ENCODE data around the gene PRDM16.

Gene PRDM16

DNA sequence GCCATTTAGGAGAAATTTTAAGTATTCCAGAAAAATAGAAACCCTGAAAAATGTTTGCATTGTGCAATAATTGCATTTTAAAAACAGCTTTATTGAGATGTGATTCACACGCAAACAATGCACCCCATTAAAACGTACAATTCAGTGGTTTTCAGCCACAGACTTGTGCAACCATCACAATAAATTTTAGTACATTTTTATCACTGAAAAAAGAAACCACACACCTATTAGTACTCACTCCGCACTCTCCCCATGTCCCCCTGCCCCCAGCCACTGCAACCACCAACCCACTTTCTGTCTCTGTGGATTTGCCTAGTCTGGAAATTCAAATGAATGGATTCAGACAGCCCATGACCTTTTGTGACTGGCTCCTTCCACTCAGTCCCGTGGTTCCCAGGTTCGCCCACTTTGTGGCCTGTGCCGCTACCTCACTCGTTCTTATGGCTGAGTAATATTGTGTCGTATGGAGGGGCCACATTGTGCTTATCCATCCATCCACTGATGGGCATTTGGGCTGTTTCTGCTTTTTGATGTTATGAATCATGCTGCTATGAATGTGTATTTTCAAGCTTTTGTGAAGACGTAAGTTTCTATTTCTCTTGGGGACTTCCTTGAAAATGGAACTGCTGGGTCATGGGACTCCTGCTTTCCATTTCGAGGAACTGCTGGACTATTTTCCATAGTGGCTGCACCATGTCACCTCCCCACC lies 237.7 kb downstream of the PRDM16 start:
- DNase-seq (ENCODE audit: low read depth): no peak

DNA sequence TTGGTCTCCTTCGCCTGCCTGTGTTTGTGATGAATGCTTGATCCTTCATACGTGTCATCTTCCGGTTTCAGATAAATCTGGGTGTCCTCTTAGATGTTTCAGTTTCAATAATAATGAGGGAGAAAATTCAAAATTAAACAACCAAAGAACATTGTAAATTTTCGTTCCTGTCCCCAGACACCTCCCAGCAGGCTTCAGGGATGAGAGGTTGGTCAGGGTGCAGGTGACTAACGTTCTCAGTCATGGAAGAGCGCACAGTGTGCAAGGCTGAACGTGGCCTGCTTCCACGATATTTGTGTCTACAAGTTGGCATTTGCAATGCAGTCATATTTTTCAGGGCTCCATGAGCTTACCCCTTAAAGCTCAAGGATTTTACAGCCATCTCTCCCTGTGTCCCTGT lies 238.4 kb downstream of the PRDM16 start:
- DNase-seq (ENCODE audit: low read depth): no peak

DNA sequence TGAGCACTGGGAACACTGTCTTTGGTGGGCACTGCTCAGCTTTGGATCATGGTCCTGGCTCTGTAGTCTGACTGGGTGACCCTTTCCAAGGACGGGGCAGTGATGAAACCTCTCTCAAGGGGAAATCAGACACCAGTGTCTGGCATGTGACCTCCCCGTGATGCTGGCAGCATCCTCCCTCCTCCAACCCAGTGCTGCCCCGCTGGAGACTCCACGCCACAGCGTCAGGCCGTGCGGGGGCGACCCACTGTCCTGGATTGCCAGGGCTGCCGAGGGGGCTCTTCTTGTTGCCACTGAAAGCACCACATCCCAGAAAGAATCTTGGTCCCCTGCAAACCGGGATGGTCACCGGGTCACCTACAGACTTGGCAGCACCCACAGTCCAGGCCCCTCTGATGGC lies 239.1 kb downstream of the PRDM16 start:
- no peak for DNase-seq (ENCODE audit: low read depth)

- DNase-seq (ENCODE audit: low read depth): no peak
Measured at GRCh38 chr1:3310718-3311400, 241.9 kb downstream of the PRDM16 start.

DNA sequence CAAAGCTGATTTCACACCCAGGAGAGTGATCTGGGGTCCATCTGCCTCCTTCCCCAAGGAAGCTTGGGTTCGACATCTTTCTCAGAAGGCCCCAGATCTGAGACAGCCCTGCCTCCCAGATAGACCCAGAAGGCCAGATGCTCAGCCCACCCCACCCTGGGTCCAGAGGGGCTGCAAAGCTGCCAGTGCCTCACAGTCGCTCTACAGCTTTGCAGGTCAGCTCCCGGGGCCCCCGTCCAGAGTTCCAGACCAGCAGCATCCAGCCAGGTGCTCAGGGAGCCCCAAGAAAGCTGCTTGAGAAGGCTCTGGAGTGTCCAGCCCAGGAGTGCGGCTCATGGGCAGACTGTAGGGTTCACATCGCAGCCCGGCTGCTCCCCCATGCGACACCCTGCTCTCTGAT lies 242.7 kb downstream of the PRDM16 start:
- DNase-seq (ENCODE audit: low read depth): no peak

- no peak for DNase-seq (ENCODE audit: low read depth)
Measured at GRCh38 chr1:3312310-3312897, 243.4 kb downstream of the PRDM16 start.

- DNase-seq (ENCODE audit: low read depth): peak; percentile 71
Measured at GRCh38 chr1:3312898-3313575, 244.0 kb downstream of the PRDM16 start.

DNA sequence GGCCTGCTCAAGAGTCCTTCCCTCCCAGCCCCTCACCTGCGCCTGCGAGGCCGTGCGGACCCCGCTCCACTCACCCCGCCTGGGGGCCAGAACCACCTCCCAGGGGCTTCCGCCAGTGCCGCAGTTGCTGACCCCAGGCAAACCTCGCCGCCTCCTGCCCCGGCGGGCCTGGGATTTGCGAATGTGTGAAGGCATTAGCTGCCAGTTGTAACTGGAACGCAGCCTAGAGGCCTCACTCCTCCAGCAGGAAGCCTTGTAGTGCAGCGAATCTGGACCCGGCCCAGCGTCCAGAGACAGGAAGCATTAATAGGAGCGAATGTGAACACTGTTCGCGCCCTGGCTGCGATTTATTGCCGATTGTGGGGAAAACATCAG lies 244.6 kb downstream of the PRDM16 start:
- no peak for DNase-seq (ENCODE audit: low read depth)

DNA sequence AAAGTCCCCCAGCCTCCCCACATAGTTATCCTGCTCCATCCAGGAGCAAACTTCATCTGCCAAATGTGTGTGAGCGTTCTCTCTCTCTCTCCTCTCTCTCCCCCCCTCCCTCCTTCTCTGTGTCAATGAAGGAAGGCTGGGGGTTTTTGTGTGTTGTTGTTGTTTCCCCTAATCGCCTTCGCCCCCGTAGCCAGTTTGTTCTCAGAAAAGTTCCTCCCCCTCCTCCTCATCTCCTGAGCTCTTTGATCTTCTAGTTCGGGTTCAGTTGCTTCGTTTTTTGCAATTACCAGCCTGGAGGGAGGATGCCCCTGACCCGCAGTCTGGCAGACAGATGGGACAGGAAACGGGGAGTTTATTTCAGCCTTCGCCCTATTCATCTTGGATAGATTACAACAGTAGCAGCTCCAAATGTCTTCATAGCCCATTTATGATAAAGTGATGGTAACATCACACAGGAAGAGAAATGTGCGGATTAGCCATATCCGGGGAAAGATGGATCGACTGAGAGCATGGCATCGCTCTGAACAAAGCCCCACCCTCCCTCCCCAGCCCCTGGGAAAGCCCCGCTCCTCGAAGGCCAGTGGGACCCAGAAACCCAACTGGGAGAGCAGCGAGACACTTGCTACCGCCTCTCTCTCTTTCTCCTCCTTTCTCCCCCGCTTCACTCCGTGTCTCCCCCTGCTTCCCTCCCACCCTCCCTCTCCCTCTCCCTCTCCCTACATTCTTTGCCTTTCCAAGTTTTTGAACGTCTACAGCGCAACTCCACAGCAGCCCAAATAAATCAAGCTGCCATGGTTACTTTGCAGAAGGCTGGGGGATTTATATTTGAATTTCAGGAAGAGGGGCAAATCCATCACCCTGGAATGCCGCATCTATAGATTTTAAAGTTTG lies 245.7 kb downstream of the PRDM16 start:
- DNase-seq (ENCODE audit: low read depth): no peak

DNA sequence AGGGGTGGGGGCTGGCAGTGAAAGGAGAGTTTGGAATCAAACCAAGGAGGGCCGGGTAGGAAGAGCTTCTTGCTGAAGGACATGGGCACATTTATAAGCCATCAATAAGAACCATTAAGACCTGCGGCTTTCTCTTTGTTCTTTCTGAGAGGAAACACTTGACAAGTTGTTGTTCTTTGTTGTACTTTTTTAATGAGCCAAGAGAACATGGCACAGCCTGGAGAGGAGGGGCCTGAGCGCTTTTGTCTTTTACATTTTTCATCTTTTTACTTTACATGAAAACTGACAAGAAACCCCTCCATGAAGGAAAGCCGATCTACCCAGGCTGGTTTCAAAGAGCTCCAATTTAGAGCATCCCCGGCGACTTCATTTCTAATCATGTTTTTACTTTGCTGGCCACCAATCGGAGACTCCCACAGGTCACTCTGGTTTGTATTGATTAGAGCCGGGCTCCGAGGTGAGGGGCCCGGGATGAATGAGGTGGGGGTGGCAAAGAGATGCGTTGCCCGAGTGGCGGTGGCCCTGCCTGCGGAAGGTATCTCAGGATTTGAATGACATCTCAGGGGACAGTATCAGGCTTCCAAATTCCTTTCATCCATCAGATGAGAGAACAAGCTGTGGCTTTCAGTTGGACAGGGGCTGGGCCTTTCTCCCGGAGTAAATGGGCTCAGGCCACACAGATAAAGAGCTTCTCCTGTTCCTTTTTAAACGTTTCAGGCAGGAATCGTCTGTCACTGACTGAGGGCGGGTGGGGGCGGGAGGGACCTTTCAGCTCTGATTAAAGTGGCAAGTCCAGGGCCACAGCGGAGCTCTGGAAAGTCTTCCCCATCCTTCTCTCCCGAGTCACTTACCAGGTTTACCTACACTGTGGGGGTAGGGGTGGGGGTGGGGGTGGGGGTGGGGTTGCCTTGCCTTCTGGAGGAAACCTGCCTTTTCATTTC lies 246.7 kb downstream of the PRDM16 start:
- no peak for DNase-seq (ENCODE audit: low read depth)

DNA sequence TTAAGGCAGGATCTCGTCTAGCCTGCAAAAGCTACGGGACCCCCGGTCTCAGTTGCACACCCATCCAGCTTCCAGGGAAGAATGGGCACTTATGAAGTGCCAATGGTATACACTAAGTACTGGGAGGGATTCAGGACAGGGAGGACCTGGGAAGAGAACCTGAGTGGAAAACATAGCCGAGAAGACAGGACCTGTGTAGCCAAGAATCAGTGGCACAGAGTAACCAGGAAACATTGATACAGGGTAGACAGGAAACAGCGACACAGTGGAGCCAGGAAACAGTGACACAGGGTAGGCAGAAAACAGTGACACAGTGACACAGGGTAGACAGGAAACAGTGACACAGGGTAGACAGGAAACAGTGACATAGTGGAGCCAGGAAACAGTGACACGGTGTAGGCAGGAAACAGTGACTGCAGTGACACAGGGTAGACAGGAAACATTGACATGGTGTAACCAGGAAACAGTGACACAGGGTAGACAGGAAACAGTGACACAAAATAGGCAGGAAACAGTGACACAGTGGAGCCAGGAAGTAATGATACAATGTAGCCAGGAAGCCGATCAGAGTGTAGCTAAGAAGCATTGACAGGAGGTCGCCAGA lies 247.4 kb downstream of the PRDM16 start:
- DNase-seq (ENCODE audit: low read depth): no peak

DNA sequence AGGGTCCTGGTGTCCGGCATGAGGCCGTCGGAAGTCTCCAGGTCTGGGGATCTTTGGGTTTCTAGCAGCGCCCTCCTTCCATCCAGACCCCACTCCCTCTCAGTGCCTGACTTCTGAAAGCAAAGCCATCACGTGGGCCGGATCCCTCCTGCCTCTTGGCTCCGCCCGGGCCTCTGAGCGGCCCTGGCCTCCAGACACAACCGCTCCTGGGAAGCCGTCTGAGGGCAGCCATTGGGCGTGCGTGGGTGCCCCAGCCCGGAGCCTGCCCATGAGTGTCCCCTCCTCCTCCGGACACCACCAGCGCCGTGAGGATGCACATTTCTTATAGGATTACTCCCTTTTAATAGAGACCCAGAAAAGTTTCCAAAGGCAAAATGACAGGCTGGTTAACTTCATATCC lies 248.5 kb downstream of the PRDM16 start:
- DNase-seq (ENCODE audit: low read depth): no peak

DNA sequence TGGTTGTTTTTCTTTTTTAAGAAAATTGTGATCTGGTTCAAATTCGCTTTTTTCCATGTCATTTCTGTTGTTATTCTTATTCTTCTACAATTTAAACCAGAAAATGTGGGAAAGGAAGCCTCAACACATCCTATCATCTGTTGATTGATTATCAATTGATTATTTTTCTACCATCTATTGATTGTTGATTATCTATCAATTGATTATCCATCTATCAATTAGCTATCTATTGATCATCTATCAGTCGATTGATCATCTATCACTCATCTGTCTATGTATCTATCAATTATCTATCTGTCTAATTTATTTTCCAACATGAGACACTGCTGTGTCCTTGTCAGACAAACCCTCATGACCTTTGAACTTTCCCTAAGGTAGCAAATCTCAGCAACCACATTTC lies 249.3 kb downstream of the PRDM16 start:
- DNase-seq (ENCODE audit: low read depth): no peak

- peak; percentile 27 for DNase-seq (ENCODE audit: low read depth)
Measured at GRCh38 chr1:3319874-3320245, 250.9 kb downstream of the PRDM16 start.

DNA sequence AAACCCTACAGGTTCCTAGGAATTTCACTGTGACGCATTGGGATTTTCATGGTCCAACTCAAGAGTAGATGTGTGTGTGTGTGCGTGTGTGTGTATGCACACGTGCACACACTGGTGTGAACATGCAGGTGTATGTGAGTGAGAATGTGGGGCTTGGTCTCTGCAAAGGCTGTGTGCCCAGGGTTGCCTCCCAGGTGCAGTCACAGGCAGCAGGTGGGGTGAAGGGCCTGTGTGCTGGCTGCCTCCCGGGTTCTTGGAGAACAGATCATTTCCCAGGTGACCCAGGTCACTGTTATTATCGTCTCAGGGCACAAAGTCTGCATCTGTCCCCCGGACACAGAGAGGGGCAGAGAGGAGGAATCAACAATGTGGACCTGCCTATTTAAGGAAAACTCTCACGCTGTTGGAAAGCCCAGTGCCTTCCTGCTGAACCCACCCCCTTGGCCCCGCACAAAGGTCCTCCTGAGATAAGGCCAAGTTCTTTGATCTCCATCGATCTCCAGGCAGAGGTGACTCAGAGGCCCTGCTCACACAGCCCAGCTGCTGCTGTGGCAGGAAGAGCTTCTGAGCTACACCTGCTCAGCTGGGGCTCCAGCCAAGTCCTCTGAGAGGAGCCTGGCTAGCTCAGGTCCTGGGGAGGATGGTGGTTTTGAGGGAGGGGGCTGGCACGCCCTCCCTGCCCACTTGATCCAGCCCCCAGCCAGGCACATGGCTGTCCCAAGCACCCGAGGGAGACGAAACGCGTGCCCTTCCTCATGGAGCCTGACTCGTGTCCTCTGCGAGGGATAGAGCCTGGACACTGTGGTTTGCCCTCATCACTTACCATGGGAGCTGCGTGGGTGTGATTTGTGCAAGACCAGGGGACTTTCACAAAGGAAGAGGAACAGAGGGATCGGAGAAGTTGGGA lies 251.5 kb downstream of the PRDM16 start:
- no peak for DNase-seq (ENCODE audit: low read depth)

DNA sequence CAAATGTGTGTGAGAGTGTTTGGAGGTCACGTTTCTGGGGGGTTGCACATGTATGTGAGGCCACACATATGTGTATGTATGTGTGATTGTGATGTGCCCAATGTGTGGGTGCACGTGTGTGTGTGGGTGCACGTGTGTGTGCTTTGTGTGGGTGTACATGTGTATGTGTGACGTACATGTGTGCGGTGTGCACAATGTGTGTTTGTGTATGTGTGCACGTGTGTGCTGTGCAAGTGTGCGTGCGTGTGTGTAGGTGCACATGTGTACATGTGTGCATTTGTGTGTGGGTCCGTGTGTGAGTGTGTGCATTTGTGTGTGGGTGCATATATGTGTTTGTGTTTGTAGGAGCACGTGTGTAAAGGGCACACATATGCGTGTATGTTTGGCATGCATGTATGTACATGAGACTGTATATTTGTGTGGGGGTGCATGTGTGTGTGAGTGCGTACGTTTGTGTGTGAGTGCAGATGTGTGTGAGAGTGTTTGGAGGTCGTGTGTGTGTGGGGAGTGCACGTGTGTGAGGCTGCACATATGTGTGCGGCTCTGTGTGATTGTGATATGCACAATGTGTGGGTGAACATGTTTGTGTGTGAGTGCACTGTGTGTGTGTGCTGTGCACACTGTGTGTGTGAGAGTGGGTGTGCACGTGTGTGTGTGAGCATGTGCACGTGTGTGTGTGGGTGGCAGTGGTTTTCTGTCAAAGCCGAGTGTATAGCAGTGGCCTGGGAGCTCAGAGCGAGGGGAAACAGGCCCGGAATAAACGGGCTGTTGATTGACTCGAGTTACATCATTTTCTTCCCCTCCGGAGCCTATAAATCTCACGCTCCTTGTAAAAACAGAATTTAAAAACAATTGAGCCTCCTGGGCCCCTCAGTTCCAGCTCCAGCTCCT lies 252.8 kb downstream of the PRDM16 start:
- DNase-seq (ENCODE audit: low read depth): no peak

DNA sequence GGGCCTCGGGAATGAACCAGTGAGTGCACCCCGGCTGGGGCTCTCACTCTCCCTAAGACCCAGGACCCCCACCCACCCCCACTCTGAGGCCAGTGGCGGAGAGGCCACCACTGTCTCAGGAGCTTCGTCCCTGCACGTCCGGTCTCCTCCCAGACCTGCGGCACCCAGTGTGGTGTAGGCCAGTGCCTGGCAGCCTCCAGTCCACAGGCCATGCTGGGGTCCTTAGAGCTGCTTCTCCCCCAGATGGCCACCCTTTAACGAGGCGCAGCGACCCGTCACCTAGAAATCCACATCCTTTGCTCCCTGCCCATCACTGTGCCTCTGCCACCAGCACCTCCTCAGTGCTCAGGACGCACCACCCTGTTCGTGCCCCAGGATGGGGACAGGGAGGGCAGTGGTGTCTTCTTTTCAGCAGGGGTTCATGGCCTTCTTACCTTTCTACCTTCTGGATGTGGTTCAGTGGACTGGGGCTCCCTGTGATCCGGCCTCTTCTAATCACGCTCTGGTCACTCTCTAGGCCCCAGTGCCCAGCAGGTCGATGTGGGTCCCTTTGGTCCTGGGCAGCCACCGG lies 253.5 kb downstream of the PRDM16 start:
- no peak for DNase-seq (ENCODE audit: low read depth)
